Mesendoderm (in vitro differentiated cells): Measurements from ENCODE around the gene SFMBT1.

Source experiments
- DNase-seq: peaks from one replicate; pipeline ENCODE4 v3.0.0; 2013
- H2AK5ac ChIP-seq: 2 replicates; pipeline ENCODE4 v1.6.1; 2013; ENCODE audit warnings: low read length, inconsistent platforms
- H2BK120ac ChIP-seq: 2 replicates; pipeline ENCODE4 v1.6.1; 2013; ENCODE audit warnings: low read depth, mild to moderate bottlenecking, low read length, moderate library complexity, mixed read lengths
- H2BK15ac ChIP-seq: replicated peaks from 2 replicates; pipeline ENCODE4 v1.6.1; 2013; ENCODE audit warnings: low read depth, mild to moderate bottlenecking, moderate library complexity
- H2BK5ac ChIP-seq: 2 replicates; pipeline ENCODE4 v1.6.1; 2013; ENCODE audit warnings: low read length, inconsistent platforms
- H3K18ac ChIP-seq: 2 replicates; pipeline ENCODE4 v1.6.1; 2013; ENCODE audit warnings: mild to moderate bottlenecking, low read length, mixed read lengths
- H3K23ac ChIP-seq: one replicate; pipeline ENCODE4 v1.6.1; 2013; ENCODE audit warnings: low read length
- H3K27ac ChIP-seq: 2 replicates; pipeline ENCODE4 v1.5.1; 2013; ENCODE audit warnings: low read depth, mild to moderate bottlenecking, inconsistent platforms, low read length, moderate library complexity
- H3K27me3 ChIP-seq: 2 replicates; pipeline ENCODE4 v1.6.1; 2013; ENCODE audit warnings: low read length, control low read depth, mild to moderate bottlenecking, inconsistent platforms; ENCODE audit not compliant: insufficient read depth, poor library complexity
- H3K36me3 ChIP-seq: 2 replicates; pipeline ENCODE4 v1.6.1; 2013; ENCODE audit warnings: low read length, inconsistent platforms; ENCODE audit not compliant: control insufficient read depth, insufficient read depth
- H3K4ac ChIP-seq: one replicate; pipeline ENCODE4 v1.6.1; 2013; ENCODE audit warnings: low read depth, mild to moderate bottlenecking, low read length, moderate library complexity
- H3K4me1 ChIP-seq: 2 replicates; pipeline ENCODE4 v1.6.1; 2013; ENCODE audit warnings: low read depth, low read length, inconsistent platforms; ENCODE audit not compliant: control insufficient read depth
- H3K4me2 ChIP-seq: 2 replicates; pipeline ENCODE4 v1.6.1; 2013; ENCODE audit warnings: low read length
- H3K4me3 ChIP-seq: 2 replicates; pipeline ENCODE4 v1.5.1; 2013; ENCODE audit warnings: mild to moderate bottlenecking, low read length
- H3K56ac ChIP-seq: one replicate; pipeline ENCODE4 v1.6.1; 2013; ENCODE audit warnings: low read length
- H3K79me1 ChIP-seq: 2 replicates; pipeline ENCODE4 v1.6.1; 2013; ENCODE audit warnings: low read length, inconsistent platforms
- H3K79me2 ChIP-seq: 2 replicates; pipeline ENCODE4 v1.6.1; 2013; ENCODE audit warnings: mild to moderate bottlenecking, low read length; ENCODE audit not compliant: control insufficient read depth, insufficient read depth
- H3K9ac ChIP-seq: 2 replicates; pipeline ENCODE4 v1.6.1; 2013; ENCODE audit warnings: low read length, inconsistent platforms
- H4K5ac ChIP-seq: one replicate; pipeline ENCODE4 v1.6.1; 2013; ENCODE audit warnings: low read length
- H4K8ac ChIP-seq: one replicate; pipeline ENCODE4 v1.6.1; 2013; ENCODE audit warnings: low read depth, mild to moderate bottlenecking, control low read depth, low read length, moderate library complexity
- WGBS: extraction: QIAGEN DNeasy Blood & Tissue Kit; methylation state at CpG from one replicate; pipeline ENCODE4 v1.1.7; 2013; ENCODE audit warnings: low lambda C conversion rate, missing lambda C conversion rate; ENCODE audit not compliant: insufficient coverage; ENCODE audit errors: extremely low coverage; 5-methylcytosine and 5-hydroxymethylcytosine counted together

The SFMBT1 gene

GRCh38 chr3:53028641-53029040 lies 17.2 kb downstream of the SFMBT1 start:
- Histone ChIP-seq H3K27ac (no peak overlapping the region), H3K27me3 (no peaks in the 10 kb centered on the region), H3K36me3 (no peaks in the 10 kb centered on the region), H3K79me1 (no peaks in the 10 kb centered on the region), H4K5ac (no peak overlapping the region), H3K4me2 (no peak overlapping the region), H4K8ac (no peak overlapping the region), H3K9ac (no peak overlapping the region), H3K18ac (no peak overlapping the region), H2BK5ac (no peak overlapping the region), H3K4ac (no peak overlapping the region), H2AK5ac (no peak overlapping the region), H2BK15ac (no peak overlapping the region), H2BK120ac (no peak overlapping the region), H3K79me2 (no peaks in the 10 kb centered on the region), H3K4me3 (no peak overlapping the region), H3K23ac (no peak overlapping the region), H3K4me1 (no peaks in the 10 kb centered on the region), H3K56ac (no peak overlapping the region)
- no peak for DNase-seq
- WGBS = no CpG with 5 or more reads among the region's 7 CpGs

DNA sequence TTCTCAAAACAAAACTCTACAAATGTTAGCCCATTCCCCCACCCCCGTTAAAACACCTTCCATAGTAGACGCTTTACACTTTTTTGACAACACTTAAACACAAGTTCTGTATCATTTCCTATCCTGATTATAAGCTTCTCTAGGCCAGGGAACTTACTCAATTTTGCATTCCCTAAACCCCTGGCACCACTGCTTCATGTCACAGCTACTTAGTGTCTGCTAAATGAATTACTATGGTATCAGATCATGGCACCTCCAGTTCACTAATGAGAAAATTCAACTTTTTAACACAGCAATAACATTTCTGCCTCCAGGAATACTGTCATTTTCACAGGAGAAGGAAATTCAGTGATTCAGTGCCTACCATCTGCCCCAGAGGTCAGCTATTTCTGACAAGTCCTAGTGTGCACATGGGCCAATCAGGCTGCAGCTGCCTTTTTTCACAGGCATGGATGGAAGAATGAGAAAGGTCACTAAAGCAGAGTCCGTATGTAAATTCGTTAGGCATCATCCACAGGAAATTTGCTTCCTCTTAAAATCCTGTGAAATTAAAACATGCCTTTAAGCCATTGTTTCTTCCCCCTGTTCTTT lies 18.5 kb downstream of the SFMBT1 start:
- Histone ChIP-seq H2BK120ac (no peak overlapping the region), H3K4ac (no peak overlapping the region), H4K8ac (no peak overlapping the region), H3K18ac (no peak overlapping the region), H3K4me2 (no peak overlapping the region), H2BK15ac (no peak overlapping the region), H3K36me3 (no peaks in the 10 kb centered on the region), H3K79me1 (no peaks in the 10 kb centered on the region), H3K79me2 (no peaks in the 10 kb centered on the region), H4K5ac (no peak overlapping the region), H3K9ac (no peak overlapping the region), H3K4me3 (no peak overlapping the region), H3K4me1 (no peaks in the 10 kb centered on the region), H2BK5ac (no peak overlapping the region), H3K27me3 (no peaks in the 10 kb centered on the region), H3K27ac (no peak overlapping the region), H3K23ac (no peak overlapping the region), H3K56ac (no peak overlapping the region), H2AK5ac (no peak overlapping the region)
- WGBS = 100% methylated on average over 2 of the region's 4 CpGs
- no peak for DNase-seq

DNA sequence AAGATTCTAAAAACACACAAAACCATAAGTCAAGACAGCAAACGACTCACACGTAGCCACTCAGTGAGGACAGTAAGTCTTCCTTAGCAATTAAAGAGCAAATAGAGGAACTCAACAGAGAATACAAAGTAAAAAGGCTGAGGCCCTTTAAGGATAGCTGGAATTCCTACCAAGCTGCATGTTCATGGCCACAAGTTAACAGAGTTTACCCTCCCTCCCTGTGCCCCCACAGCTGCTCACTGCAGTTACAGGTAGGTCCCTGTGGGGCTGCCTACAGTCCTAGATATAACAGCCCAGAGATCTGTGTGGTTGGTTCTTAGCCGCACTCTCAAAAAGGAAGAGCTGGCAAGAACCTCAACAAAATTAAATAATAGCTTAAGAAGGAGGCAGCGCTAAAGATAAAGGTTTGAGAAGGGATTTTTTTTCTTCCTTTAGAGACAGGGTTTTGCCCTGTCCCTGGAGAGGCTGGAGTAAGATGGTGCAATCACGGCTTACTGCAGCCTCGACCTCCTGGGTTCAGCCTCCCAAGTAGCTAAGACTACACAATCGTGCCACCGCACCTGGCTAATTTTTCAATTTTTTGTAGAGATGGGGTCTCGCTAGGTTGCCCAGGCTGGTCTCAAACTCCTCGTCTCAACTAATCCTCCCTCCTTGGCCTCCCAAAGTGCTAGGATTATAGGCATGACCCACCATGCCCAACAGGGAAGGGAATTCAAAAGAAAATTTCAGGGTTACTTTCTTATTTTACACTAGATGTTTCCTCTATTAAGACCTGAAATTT lies 19.3 kb downstream of the SFMBT1 start:
- H3K4me1 ChIP-seq = no peaks in the 10 kb centered on the region
- no peaks in the 10 kb centered on the region for H3K79me2 ChIP-seq
- H3K9ac ChIP-seq = no peak overlapping the region
- no peaks in the 10 kb centered on the region for H3K27me3 ChIP-seq
- no peak overlapping the region for H3K56ac ChIP-seq
- H3K36me3 ChIP-seq = no peaks in the 10 kb centered on the region
- no peak overlapping the region for H3K4me3 ChIP-seq
- no peaks in the 10 kb centered on the region for H3K79me1 ChIP-seq
- DNase-seq = peak; percentile 74
- no peak overlapping the region for H2BK5ac ChIP-seq
- no peak overlapping the region for H2BK120ac ChIP-seq
- no peak overlapping the region for H4K8ac ChIP-seq
- no peak overlapping the region for H3K23ac ChIP-seq
- no peak overlapping the region for H4K5ac ChIP-seq
- no peak overlapping the region for H2AK5ac ChIP-seq
- no peak overlapping the region for H2BK15ac ChIP-seq
- no peak overlapping the region for H3K27ac ChIP-seq
- no peak overlapping the region for H3K4me2 ChIP-seq
- H3K18ac ChIP-seq = no peak overlapping the region
- whole genome bisulfite sequencing = no CpG with 5 or more reads among the region's 10 CpGs
- no peak overlapping the region for H3K4ac ChIP-seq

GRCh38 chr3:53024315-53024714 lies 21.6 kb downstream of the SFMBT1 start:
- Histone ChIP-seq H3K4me1 (no peaks in the 10 kb centered on the region), H2BK5ac (no peak overlapping the region), H4K8ac (no peak overlapping the region), H3K79me1 (no peaks in the 10 kb centered on the region), H2BK15ac (no peak overlapping the region), H3K27ac (no peak overlapping the region), H3K23ac (no peak overlapping the region), H3K4me2 (no peak overlapping the region), H3K18ac (no peak overlapping the region), H4K5ac (no peak overlapping the region), H3K4ac (no peak overlapping the region), H3K9ac (no peak overlapping the region), H3K4me3 (no peak overlapping the region), H3K36me3 (no peaks in the 10 kb centered on the region), H2BK120ac (no peak overlapping the region), H3K27me3 (no peaks in the 10 kb centered on the region), H3K79me2 (no peaks in the 10 kb centered on the region), H3K56ac (no peak overlapping the region), H2AK5ac (no peak overlapping the region)
- no CpG with 5 or more reads among the region's 6 CpGs for WGBS
- DNase-seq = no peak

DNA sequence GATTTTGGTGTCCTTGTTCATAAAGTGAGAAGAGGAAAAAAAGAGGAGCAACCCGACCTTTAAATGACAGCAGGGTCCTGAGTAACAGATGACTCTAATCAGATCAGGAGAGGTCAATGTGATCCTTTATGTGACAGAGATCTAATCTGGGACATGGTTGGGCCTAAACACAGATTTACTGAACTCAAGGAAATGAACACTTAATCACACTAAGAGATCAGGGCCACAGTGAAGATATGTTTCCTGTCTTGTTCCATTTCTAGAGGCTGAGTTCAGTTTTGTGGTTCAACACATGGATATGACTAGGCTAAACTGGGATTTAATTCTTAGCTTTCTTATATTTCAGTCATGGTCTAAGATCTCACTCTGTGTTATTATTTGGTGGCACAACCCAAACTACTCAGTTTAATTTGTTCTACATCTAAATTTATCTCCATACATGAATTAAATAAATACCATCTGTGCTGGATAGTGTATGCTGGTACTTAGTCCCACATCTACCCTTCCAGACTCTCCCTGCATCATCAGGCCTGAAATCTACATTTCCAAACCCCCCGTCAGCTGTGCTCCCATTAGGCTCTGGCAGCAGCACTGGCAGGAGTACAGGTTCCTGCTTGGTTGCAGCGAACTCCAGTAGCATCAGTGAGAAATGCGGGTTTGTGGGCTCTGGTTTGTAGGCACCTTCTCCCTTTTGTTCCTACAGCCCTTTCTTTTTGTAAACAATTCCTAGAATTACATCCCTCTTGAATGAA lies 22.6 kb downstream of the SFMBT1 start:
- Histone ChIP-seq H2BK15ac (no peak overlapping the region), H3K9ac (no peak overlapping the region), H3K4me2 (no peak overlapping the region), H3K4me3 (no peak overlapping the region), H3K79me2 (no peaks in the 10 kb centered on the region), H3K4me1 (peaks cover 2% of the 10 kb centered on the region), H2BK5ac (no peak overlapping the region), H3K36me3 (no peaks in the 10 kb centered on the region), H2BK120ac (no peak overlapping the region), H4K8ac (no peak overlapping the region), H3K56ac (no peak overlapping the region), H2AK5ac (no peak overlapping the region), H3K79me1 (no peaks in the 10 kb centered on the region), H3K23ac (no peak overlapping the region), H3K27me3 (no peaks in the 10 kb centered on the region), H3K18ac (no peak overlapping the region), H4K5ac (no peak overlapping the region), H3K4ac (no peak overlapping the region), H3K27ac (no peak overlapping the region)
- DNase-seq = no peak
- no CpG with 5 or more reads among the region's 4 CpGs for WGBS
